Chondrocyte (in vitro differentiated cells): ENCODE measurements around the gene PDGFA. TPM values are rescaled to one million over a fixed set of nuclear protein-coding genes. Genes with fewer than 3 reads are reported as not detected.

Experiments
- DNase-seq: peaks from one replicate; pipeline ENCODE4 v3.0.0; 2021; ENCODE audit warnings: mixed read lengths, low spot score
- H3K27ac Mint-ChIP-seq: one replicate; pipeline ENCODE4 v1.8.0; 2021; ENCODE audit warnings: mild to moderate bottlenecking, moderate library complexity, mixed read lengths; ENCODE audit not compliant: unreplicated experiment
- H3K27me3 Mint-ChIP-seq: 2 replicates; pipeline ENCODE4 v1.8.0; 2021; ENCODE audit warnings: low read depth, mixed read lengths
- H3K36me3 Mint-ChIP-seq: 2 replicates; pipeline ENCODE4 v1.8.0; 2021; ENCODE audit warnings: low read depth, mixed read lengths
- H3K4me1 Mint-ChIP-seq: 2 replicates; pipeline ENCODE4 v1.8.0; 2021; ENCODE audit warnings: low read depth, mild to moderate bottlenecking, mixed read lengths
- H3K4me3 Mint-ChIP-seq: one replicate; pipeline ENCODE4 v1.8.0; 2021; ENCODE audit warnings: mild to moderate bottlenecking, moderate library complexity, mixed read lengths; ENCODE audit not compliant: unreplicated experiment
- H3K9me3 Mint-ChIP-seq: 2 replicates; pipeline ENCODE4 v1.8.0; 2021; ENCODE audit warnings: low read depth, mixed read lengths
- CTCF ChIP-seq: fragments of 200-600 bp; sonication (generic); IDR thresholded peaks from 2 replicates; pipeline ENCODE4 v1.5.0; 2021; ENCODE audit warnings: antibody characterized with exemption, mild to moderate bottlenecking, moderate library complexity
- total RNA-seq: library from RNA; stranded (reverse); gene quantifications from 3 replicates; pipeline ENCODE4 v1.2.1, GENCODE V29; 2021

PDGFA gene
- total RNA-seq, 1 donor from 2014 or later: 70.6 TPM

GRCh38 chr7:534959-535358 is 15.3 kb upstream of the PDGFA start:
- Mint-ChIP-seq H3K9me3 (no peaks in the 10 kb centered on the region), H3K4me3 (no peak overlapping the region), H3K27ac (no peak overlapping the region), H3K36me3 (no peaks in the 10 kb centered on the region), H3K27me3 (no peaks in the 10 kb centered on the region), H3K4me1 (peaks cover 18% of the 10 kb centered on the region)
- DNase-seq: no peak
- no peak for TF ChIP-seq CTCF

GRCh38 chr7:534075-534474 is 14.4 kb upstream of the PDGFA start:
- Mint-ChIP-seq H3K4me3 (no peak overlapping the region), H3K4me1 (peaks cover 14% of the 10 kb centered on the region), H3K36me3 (no peaks in the 10 kb centered on the region), H3K27me3 (no peaks in the 10 kb centered on the region), H3K9me3 (no peaks in the 10 kb centered on the region), H3K27ac (no peak overlapping the region)
- DNase-seq: no peak
- TF ChIP-seq CTCF: no peak

DNA sequence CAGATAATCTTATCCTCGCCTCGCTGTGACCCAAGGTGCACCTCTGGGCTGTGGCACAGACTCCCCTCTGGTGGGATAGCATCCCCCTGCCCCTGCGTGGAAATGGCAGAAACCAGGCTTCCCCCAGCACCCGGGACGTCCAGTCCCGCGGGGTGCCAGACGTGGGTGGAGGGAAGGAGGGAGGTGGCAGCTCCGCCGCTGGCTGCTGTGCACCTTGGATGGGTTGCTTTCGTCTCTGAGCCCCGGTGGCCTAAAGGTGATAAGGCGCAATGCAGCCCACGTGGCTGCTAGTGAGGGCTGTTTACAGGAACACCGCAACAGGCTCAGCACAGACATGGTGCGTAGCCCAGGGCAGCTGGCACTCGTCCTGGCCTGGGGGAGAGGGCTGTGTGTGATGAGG is 13.6 kb upstream of the PDGFA start:
- no peaks in the 10 kb centered on the region for H3K36me3 Mint-ChIP-seq
- no peak for DNase-seq
- H3K27me3 Mint-ChIP-seq: no peaks in the 10 kb centered on the region
- H3K27ac Mint-ChIP-seq: no peak overlapping the region
- H3K9me3 Mint-ChIP-seq: no peaks in the 10 kb centered on the region
- peaks cover 6% of the 10 kb centered on the region for H3K4me1 Mint-ChIP-seq
- TF ChIP-seq CTCF: no peak
- H3K4me3 Mint-ChIP-seq: no peak overlapping the region

DNA sequence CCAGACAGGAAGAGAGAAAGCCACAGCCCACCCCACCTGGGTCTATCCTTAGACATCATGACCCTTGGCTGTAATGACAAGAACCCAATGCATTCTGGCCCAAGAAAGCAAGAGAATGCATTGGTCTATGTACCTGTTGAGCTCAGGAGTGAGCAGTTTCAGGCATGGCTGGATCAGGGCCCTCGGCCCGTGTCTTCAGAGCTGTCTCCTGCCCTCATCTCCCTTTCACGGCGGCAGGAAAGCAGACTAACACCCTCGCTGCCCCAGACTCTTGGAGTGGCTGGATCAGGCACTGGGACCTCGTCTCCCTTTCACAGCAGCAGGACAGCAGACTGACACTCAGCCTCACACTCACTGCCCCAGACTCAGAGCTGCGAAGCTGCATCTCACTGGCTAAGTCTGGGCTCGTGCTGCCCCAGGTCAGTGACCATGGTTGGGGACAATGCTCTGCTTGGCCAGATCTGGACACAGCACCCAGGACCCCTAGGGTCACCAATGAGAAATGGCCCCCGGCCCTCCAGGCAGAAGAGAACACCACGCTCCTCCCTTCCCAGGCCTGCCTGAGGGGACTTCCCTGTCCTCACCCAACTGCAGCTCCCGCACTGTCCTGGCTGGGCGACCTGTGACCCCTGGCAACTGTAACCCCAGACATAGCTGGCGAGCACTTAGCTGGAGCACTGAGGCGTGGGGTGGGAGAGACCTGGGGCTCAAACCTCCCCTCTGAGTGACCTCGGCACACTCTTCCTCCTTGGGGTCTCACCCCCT is 12.9 kb upstream of the PDGFA start:
- H3K27me3 Mint-ChIP-seq: no peaks in the 10 kb centered on the region
- no peak overlapping the region for H3K27ac Mint-ChIP-seq
- H3K9me3 Mint-ChIP-seq: no peaks in the 10 kb centered on the region
- no peak for DNase-seq
- TF ChIP-seq CTCF: no peak
- H3K4me3 Mint-ChIP-seq: no peak overlapping the region
- peaks cover 4% of the 10 kb centered on the region for H3K4me1 Mint-ChIP-seq
- H3K36me3 Mint-ChIP-seq: no peaks in the 10 kb centered on the region

GRCh38 chr7:531777-532176 is 12.1 kb upstream of the PDGFA start:
- H3K4me1 Mint-ChIP-seq: peaks cover 4% of the 10 kb centered on the region
- H3K36me3 Mint-ChIP-seq: no peaks in the 10 kb centered on the region
- no peak for TF ChIP-seq CTCF
- no peaks in the 10 kb centered on the region for H3K27me3 Mint-ChIP-seq
- H3K4me3 Mint-ChIP-seq: no peak overlapping the region
- no peak for DNase-seq
- H3K27ac Mint-ChIP-seq: no peak overlapping the region
- no peaks in the 10 kb centered on the region for H3K9me3 Mint-ChIP-seq
